RPMI8226 (cell line): ENCODE results near the gene SGO1.
"Not testable (repeated sequence)": the region's sequence is repeated elsewhere in the genome, so short reads cannot be mapped to it uniquely, and the experiment has no call there.

ENCODE experiments used
- DNase-seq: peaks from one replicate; pipeline ENCODE4 v3.0.0-alpha.2; 2015

The SGO1 gene

GRCh38 chr3:20185679-20186599 lies at the start of gene SGO1:
SGO1 (minus strand) TSS chr3:20186206; CDS start chr3:20184027, 2,179 bp downstream.
- peak; percentile 99 for DNase-seq

GRCh38 chr3:20235796-20236195 lies 49.8 kb upstream of the SGO1 start:
- peak; percentile 28 for DNase-seq

- DNase-seq, result no peak
Measured at GRCh38 chr3:20232906-20233780, 47.1 kb upstream of the SGO1 start.

GRCh38 chr3:20230954-20231353 lies 44.9 kb upstream of the SGO1 start:
- no peak for DNase-seq

GRCh38 chr3:20225769-20226168 lies 39.8 kb upstream of the SGO1 start:
- peak; percentile 30 for DNase-seq

GRCh38 chr3:20222274-20222673 lies 36.3 kb upstream of the SGO1 start:
- DNase-seq, result no peak

- DNase-seq, result no peak
Measured at GRCh38 chr3:20218215-20218614, 32.2 kb upstream of the SGO1 start.

- DNase-seq, result no peak
Measured at GRCh38 chr3:20215636-20216035, 29.6 kb upstream of the SGO1 start.

GRCh38 chr3:20213491-20213890 lies 27.5 kb upstream of the SGO1 start:
- DNase-seq, result not testable (repeated sequence)

GRCh38 chr3:20207945-20208344 lies 21.9 kb upstream of the SGO1 start:
- DNase-seq, result not testable (repeated sequence)

- not testable (repeated sequence) for DNase-seq
Measured at GRCh38 chr3:20205898-20206297, 19.9 kb upstream of the SGO1 start.

- no peak for DNase-seq
Measured at GRCh38 chr3:20201143-20201542, 15.1 kb upstream of the SGO1 start.

GRCh38 chr3:20197775-20198174 lies 11.8 kb upstream of the SGO1 start:
- no peak for DNase-seq

- no peak for DNase-seq
Measured at GRCh38 chr3:20194793-20195460, 8.9 kb upstream of the SGO1 start.

- no peak for DNase-seq
Measured at GRCh38 chr3:20190991-20191390, 5.0 kb upstream of the SGO1 start.

- DNase-seq, result no peak
Measured at GRCh38 chr3:20186600-20187004, 596 bp upstream of the SGO1 start.

- peak; percentile 14 for DNase-seq
Measured at GRCh38 chr3:20185331-20185678, 701 bp downstream of the SGO1 start.

GRCh38 chr3:20182206-20182605 lies 3.8 kb downstream of the SGO1 start:
- no peak for DNase-seq

- no peak for DNase-seq
Measured at GRCh38 chr3:20181276-20181675, 4.7 kb downstream of the SGO1 start.

- DNase-seq, result no peak
Measured at GRCh38 chr3:20173844-20174410, 12.1 kb downstream of the SGO1 start.

- no peak for DNase-seq
Measured at GRCh38 chr3:20161714-20162113, 24.3 kb downstream of the SGO1 start.

- DNase-seq, result no peak
Measured at GRCh38 chr3:20160230-20160629, 25.8 kb downstream of the SGO1 start.

- no peak for DNase-seq
Measured at GRCh38 chr3:20154928-20155327, 31.1 kb downstream of the SGO1 start.
